Ammon's horn (tissue), 1 donor: ENCODE results near the gene PTMA.
"Not testable (repeated sequence)": the region's sequence is repeated elsewhere in the genome, so short reads cannot be mapped to it uniquely, and the experiment has no call there.

Source experiments
- DNase-seq: peaks from one replicate; pipeline ENCODE4 v3.0.0-alpha.2; 2016; ENCODE audit warnings: low spot score

The PTMA gene

GRCh38 chr2:231707927-231708772 is at the start of gene PTMA:
Gene PTMA (plus strand): TSS chr2:231708525. CDS start chr2:231708707, 182 bp downstream.
- DNase-seq = peak; percentile 99

GRCh38 chr2:231660073-231660472 is 48.3 kb upstream of the PTMA start:
- not testable (repeated sequence) for DNase-seq

- no peak for DNase-seq
These were observed 47.5 kb upstream of the PTMA start for GRCh38 chr2:231660860-231661259.

- no peak for DNase-seq
These were observed 46.8 kb upstream of the PTMA start for GRCh38 chr2:231661422-231662027.

- peak; percentile 96 for DNase-seq
These were observed 46.1 kb upstream of the PTMA start for GRCh38 chr2:231662028-231662810.

GRCh38 chr2:231662811-231663457 is 45.4 kb upstream of the PTMA start:
- DNase-seq = no peak

- DNase-seq = no peak
These were observed 44.7 kb upstream of the PTMA start for GRCh38 chr2:231663458-231664212.

- DNase-seq = no peak
These were observed 43.6 kb upstream of the PTMA start for GRCh38 chr2:231664727-231665126.

- DNase-seq = no peak
These were observed 42.8 kb upstream of the PTMA start for GRCh38 chr2:231665245-231666170.

GRCh38 chr2:231666171-231667095 is 41.9 kb upstream of the PTMA start:
- peak; percentile 97 for DNase-seq

GRCh38 chr2:231667096-231667427 is 41.3 kb upstream of the PTMA start:
- DNase-seq = no peak

- no peak for DNase-seq
These were observed 40.8 kb upstream of the PTMA start for GRCh38 chr2:231667496-231667895.

- no peak for DNase-seq
These were observed 39.3 kb upstream of the PTMA start for GRCh38 chr2:231668981-231669380.

GRCh38 chr2:231671270-231672050 is 36.9 kb upstream of the PTMA start:
- no peak for DNase-seq

- peak; percentile 10 for DNase-seq
These were observed 35.5 kb upstream of the PTMA start for GRCh38 chr2:231672617-231673347.

GRCh38 chr2:231673348-231673770 is 35.0 kb upstream of the PTMA start:
- no peak for DNase-seq

- peak; percentile 78 for DNase-seq
These were observed 33.6 kb upstream of the PTMA start for GRCh38 chr2:231674587-231675338.
